IMR-90 (cell line): ENCODE results near the gene DDR1. TPM values are rescaled to one million over a fixed set of nuclear protein-coding genes. Genes with fewer than 3 reads are reported as not detected.

Source experiments
- ATAC-seq: fragments of 200-7000 bp; cut with Tn5 transposase; 2 replicates; pipeline ENCODE4 v1.9.1; 2020; ENCODE audit warnings: low read depth, mild to moderate bottlenecking, moderate library complexity
- BruUV-seq: library from RNA; stranded (reverse); fragments of 400-500 nt; replicated peaks from 2 replicates; lab custom pipeline; 2021; lab: Mats Ljungman, UMichigan
- CTCF ChIA-PET: fragments of 300-600 bp; formaldehyde crosslinking; extraction: SDS; loops from one replicate; lab custom pipeline; 2021; ENCODE audit warnings: antibody characterized with exemption; lab: Yijun Ruan, JAX
- POLR2A ChIA-PET: fragments of 300-600 bp; sonication (Branson Sonifier 250); formaldehyde crosslinking; loops from one replicate; lab custom pipeline; 2022; ENCODE audit warnings: antibody characterized with exemption; ENCODE audit not compliant: unreplicated experiment; lab: Charles Lee
- DNase-seq: peaks from one replicate; pipeline ENCODE4 v3.0.0; 2013
- H2AFZ ChIP-seq: replicated peaks from 2 replicates; pipeline ENCODE3; 2013; ENCODE audit warnings: low read length, mild to moderate bottlenecking; ENCODE audit not compliant: poor library complexity
- H2AK5ac ChIP-seq: 2 replicates; pipeline ENCODE4 v1.6.1; 2013; ENCODE audit warnings: low read depth, low read length, inconsistent platforms
- H2AK9ac ChIP-seq: replicated peaks from 2 replicates; pipeline ENCODE3; 2013; ENCODE audit warnings: mild to moderate bottlenecking, low read depth, low read length, moderate library complexity; ENCODE audit not compliant: poor library complexity
- H2BK120ac ChIP-seq: 2 replicates; pipeline ENCODE4 v1.6.1; 2013; ENCODE audit warnings: low read depth, low read length, inconsistent platforms
- H2BK15ac ChIP-seq: 3 replicates; pipeline ENCODE4 v1.6.1; 2013; ENCODE audit warnings: low read depth, low read length, inconsistent platforms
- H2BK20ac ChIP-seq: 2 replicates; pipeline ENCODE4 v1.6.1; 2013; ENCODE audit warnings: low read depth, mild to moderate bottlenecking, inconsistent platforms, low read length, moderate library complexity
- H2BK5ac ChIP-seq: 2 replicates; pipeline ENCODE4 v1.6.1; 2013; ENCODE audit warnings: mild to moderate bottlenecking, low read depth, low read length, inconsistent platforms; ENCODE audit not compliant: poor library complexity, severe bottlenecking
- H3K14ac ChIP-seq: replicated peaks from 2 replicates; pipeline ENCODE4 v1.6.1; 2013; ENCODE audit warnings: low read depth, low read length, inconsistent platforms
- H3K18ac ChIP-seq: 2 replicates; pipeline ENCODE4 v1.6.1; 2013; ENCODE audit warnings: low read depth, low read length, control low read depth
- H3K23ac ChIP-seq: 2 replicates; pipeline ENCODE4 v1.6.1; 2013; ENCODE audit warnings: low read depth, low read length, inconsistent platforms
- H3K27ac ChIP-seq: 2 replicates; pipeline ENCODE4 v1.5.1; 2013; ENCODE audit warnings: mild to moderate bottlenecking, control low read depth, low read length; ENCODE audit not compliant: insufficient read depth
- H3K27me3 ChIP-seq: 2 replicates; pipeline ENCODE4 v1.6.1; 2013; ENCODE audit warnings: low read length; ENCODE audit not compliant: control insufficient read depth, insufficient read depth
- H3K36me3 ChIP-seq: 2 replicates; pipeline ENCODE4 v1.6.1; 2013; ENCODE audit warnings: low read length, mixed read lengths; ENCODE audit not compliant: control insufficient read depth, insufficient read depth
- H3K4ac ChIP-seq: 2 replicates; pipeline ENCODE4 v1.6.1; 2013; ENCODE audit warnings: low read depth, low read length, inconsistent platforms
- H3K4me1 ChIP-seq: 2 replicates; pipeline ENCODE4 v1.6.1; 2013; ENCODE audit warnings: low read length, mixed read lengths; ENCODE audit not compliant: control insufficient read depth, insufficient read depth
- H3K4me2 ChIP-seq: 2 replicates; pipeline ENCODE4 v1.6.1; 2013; ENCODE audit warnings: low read depth, mild to moderate bottlenecking, control low read depth, low read length, moderate library complexity
- H3K4me3 ChIP-seq: 2 replicates; pipeline ENCODE4 v1.5.1; 2013; ENCODE audit warnings: low read depth, mild to moderate bottlenecking, control low read depth, low read length, moderate library complexity; ENCODE audit not compliant: insufficient read depth
- H3K56ac ChIP-seq: 2 replicates; pipeline ENCODE4 v1.6.1; 2013; ENCODE audit warnings: low read length, inconsistent platforms; ENCODE audit not compliant: insufficient read depth; ENCODE audit errors: extremely low read depth
- H3K79me1 ChIP-seq, 2 experiments: 2 replicates each; pipeline ENCODE4 v1.6.1; 2013; ENCODE audit warnings: low read length in 2 of 2, inconsistent platforms in 1 of 2, low read depth in 1 of 2
- H3K9ac ChIP-seq: 2 replicates; pipeline ENCODE4 v1.6.1; 2013; ENCODE audit warnings: low read depth, low read length, control low read depth
- H3K9me1 ChIP-seq: 2 replicates; pipeline ENCODE4 v1.6.1; 2013; ENCODE audit warnings: low read length, inconsistent platforms; ENCODE audit not compliant: insufficient read depth
- H3K9me3 ChIP-seq: 2 replicates; pipeline ENCODE4 v1.6.1; 2013; ENCODE audit warnings: low read length; ENCODE audit not compliant: control insufficient read depth, insufficient read depth
- H4K20me1 ChIP-seq: 2 replicates; pipeline ENCODE4 v1.6.1; 2013; ENCODE audit warnings: low read length, inconsistent platforms; ENCODE audit not compliant: insufficient read depth
- H4K5ac ChIP-seq: 2 replicates; pipeline ENCODE4 v1.6.1; 2013; ENCODE audit warnings: mild to moderate bottlenecking, low read depth, low read length, control low read depth
- H4K8ac ChIP-seq, 2 experiments: 2 replicates each; pipeline ENCODE4 v1.6.1; 2013; ENCODE audit warnings: low read depth in 2 of 2, low read length in 2 of 2, control low read depth in 1 of 2, inconsistent platforms in 1 of 2
- H4K91ac ChIP-seq: 2 replicates; pipeline ENCODE4 v1.6.1; 2013; ENCODE audit warnings: low read depth, low read length, inconsistent platforms; ENCODE audit not compliant: insufficient read depth
- BHLHE40 ChIP-seq: fragments of 150-350 bp; IDR thresholded peaks from 2 replicates; pipeline ENCODE4 v1.6.1; 2016; ENCODE audit warnings: mild to moderate bottlenecking, low read depth, low read length
- CEBPB ChIP-seq: IDR thresholded peaks from 2 replicates; pipeline ENCODE4 v1.6.1; 2012; ENCODE audit warnings: low read depth, low read length, improper control_type of control experiment
- CHD1 ChIP-seq: IDR thresholded peaks from 2 replicates; pipeline ENCODE4 v1.6.1; 2012; ENCODE audit warnings: low read depth, low read length, improper control_type of control experiment
- CTCF ChIP-seq: conservative IDR thresholded peaks from 2 replicates; pipeline ENCODE4 v1.5.1; 2012; ENCODE audit warnings: mild to moderate bottlenecking, low read depth, low read length, improper control_type of control experiment
- ELK1 ChIP-seq: fragments of 150-350 bp; IDR thresholded peaks from 2 replicates; pipeline ENCODE4 v1.6.1; 2016; ENCODE audit warnings: low read depth, mild to moderate bottlenecking, low read length, moderate library complexity, borderline replicate concordance
- FOS ChIP-seq: fragments of 150-350 bp; IDR thresholded peaks from 2 replicates; pipeline ENCODE4 v1.6.1; 2016; ENCODE audit warnings: low read depth, low read length
- MAFK ChIP-seq: IDR thresholded peaks from 2 replicates; pipeline ENCODE4 v1.6.1; 2012; ENCODE audit warnings: low read depth, low read length, improper control_type of control experiment
- MAZ ChIP-seq: IDR thresholded peaks from 2 replicates; pipeline ENCODE4 v1.6.1; 2012; ENCODE audit warnings: low read depth, mild to moderate bottlenecking, low read length, improper control_type of control experiment, moderate library complexity, borderline replicate concordance
- MXI1 ChIP-seq: IDR thresholded peaks from 2 replicates; pipeline ENCODE4 v1.6.1; 2012; ENCODE audit warnings: low read depth, mild to moderate bottlenecking, low read length, moderate library complexity, borderline replicate concordance
- NFE2L2 ChIP-seq: fragments of 150-350 bp; IDR thresholded peaks from 2 replicates; pipeline ENCODE4 v1.6.1; 2016; ENCODE audit warnings: low read depth, mild to moderate bottlenecking, low read length
- POLR2A ChIP-seq: IDR thresholded peaks from 2 replicates; pipeline ENCODE4 v1.6.1; 2012; ENCODE audit warnings: mild to moderate bottlenecking, low read depth, low read length
- RAD21 ChIP-seq: IDR thresholded peaks from 2 replicates; pipeline ENCODE4 v1.6.1; 2012; ENCODE audit warnings: low read length, improper control_type of control experiment
- RCOR1 ChIP-seq: IDR thresholded peaks from 2 replicates; pipeline ENCODE4 v1.6.1; 2012; ENCODE audit warnings: mild to moderate bottlenecking, low read length, improper control_type of control experiment; ENCODE audit not compliant: insufficient replicate concordance
- RFX5 ChIP-seq: IDR thresholded peaks from 2 replicates; pipeline ENCODE4 v1.8.0; 2012; ENCODE audit warnings: low read depth, mild to moderate bottlenecking, low read length, moderate library complexity
- SMC3 ChIP-seq: fragments of 150-350 bp; IDR thresholded peaks from 2 replicates; pipeline ENCODE4 v1.6.1; 2016; ENCODE audit warnings: low read depth, mild to moderate bottlenecking, antibody characterized with exemption, low read length, moderate library complexity
- USF2 ChIP-seq: fragments of 150-350 bp; IDR thresholded peaks from 2 replicates; pipeline ENCODE4 v1.6.1; 2017; ENCODE audit warnings: mild to moderate bottlenecking, antibody characterized with exemption, low read length, low read depth
- WGBS, 2 experiments: methylation state at CpG; one replicate each; pipeline versions ENCODE4 v1.1.5 to v1.1.7; 2013; ENCODE audit warnings: missing lambda C conversion rate in 2 of 2; ENCODE audit not compliant: insufficient read length in 1 of 2; ENCODE audit errors: extremely low coverage in 2 of 2; 5-methylcytosine and 5-hydroxymethylcytosine counted together
- dilution Hi-C: fragments of 300-500 bp; cut with HindIII; formaldehyde crosslinking; loops from one replicate; pipeline ENCODE4 v1.14.3; 2018; ENCODE audit warnings: low sequenced_read_pairs; ENCODE audit not compliant: unreplicated experiment
- in situ Hi-C: fragments of 300-500 bp; cut with MboI; formaldehyde crosslinking; loops from 3 replicates; pipeline ENCODE4 v1.14.3; 2019; ENCODE audit warnings: low sequenced_read_pairs, inconsistent platforms, mixed read lengths
- intact Hi-C: fragments of 100-400 bp; cut with micrococcal nuclease; formaldehyde crosslinking; loops from 2 replicates; pipeline ENCODE4 v1.10.0; 2022
- polyA plus RNA-seq, 3 experiments: library from polyadenylated mRNA; depleted of rRNA; stranded (reverse); fragments of >200 nt; gene quantifications; 2 replicates each; pipeline ENCODE4 v1.2.3, GENCODE V29; 2012; ENCODE audit warnings: low replicate concordance in 1 of 3
- total RNA-seq: library from RNA; depleted of rRNA; stranded (reverse); fragments of >200 nt; gene quantifications from 2 replicates; pipeline ENCODE4 v1.2.3, GENCODE V29; 2012

Gene DDR1
- total and polyA plus RNA-seq, 2 of the 4 experiments (the other 2 are of a cell fraction), result 5.6 to 19.6 TPM

- no peak overlapping the region for H2BK120ac ChIP-seq
- in situ Hi-C loops, result loop anchor here (5.0 kb wide), 1 partner anchor 160 kb away; no protein-coding TSS in a partner anchor
- no peaks in the 10 kb centered on the region for H3K9me3 ChIP-seq
- H3K4ac ChIP-seq, result no peak overlapping the region
- no peak overlapping the region for H2AK5ac ChIP-seq
- no peak for TF ChIP-seq ELK1
- TF ChIP-seq CTCF, result no peak
- no peak for TF ChIP-seq RFX5
- TF ChIP-seq MAFK, result no peak
- no peak for TF ChIP-seq MXI1
- no peak for TF ChIP-seq CEBPB
- TF ChIP-seq POLR2A, result no peak
- no peak for TF ChIP-seq USF2
- no peak for TF ChIP-seq CHD1
- no peak for TF ChIP-seq RAD21
- no peak for TF ChIP-seq BHLHE40
- TF ChIP-seq RCOR1, result no peak
- TF ChIP-seq MAZ, result no peak
- TF ChIP-seq NFE2L2, result no peak
- TF ChIP-seq SMC3, result no peak
- TF ChIP-seq FOS, result no peak
- H2BK15ac ChIP-seq, result no peak overlapping the region; the same call in 2 of the 3 replicates
- no peak overlapping the region for H4K8ac ChIP-seq
- no peak overlapping the region for H3K9ac ChIP-seq
- no peak overlapping the region for H3K56ac ChIP-seq
- H3K18ac ChIP-seq, result no peak overlapping the region
- 88% methylated on average over 4 of the region's 8 CpGs; no CpG with 5 or more reads in 1 of the 2 experiments for WGBS, 2 experiments
- H4K91ac ChIP-seq, result no peak overlapping the region
- no peak overlapping the region for H3K14ac ChIP-seq
- intact Hi-C loops, result loop anchor here (10.0 kb wide), 1 partner anchor 277 kb away; no protein-coding TSS in a partner anchor
- peaks cover 36% of the 10 kb centered on the region for H3K36me3 ChIP-seq
- POLR2A ChIA-PET, result no interaction called here
- H3K23ac ChIP-seq, result no peak overlapping the region
- no peak overlapping the region for H2AK9ac ChIP-seq
- dilution Hi-C loops, result no loop called here
- H3K27ac ChIP-seq, result no peak overlapping the region
- no peak overlapping the region for H3K4me2 ChIP-seq
- no peaks in the 10 kb centered on the region for H3K27me3 ChIP-seq
- H2AFZ ChIP-seq, result no peak overlapping the region
- CTCF ChIA-PET, result interaction anchor here (3.1 kb wide), 1 partner anchor 153 kb away, joined by 12 read pairs; no protein-coding TSS in a partner anchor
- H3K79me1 ChIP-seq, result peaks cover 5 to 6% of the 10 kb centered on the region in 2 experiments; a peak in 1 of 4 replicates
- DNase-seq, result no peak
- no peaks in the 10 kb centered on the region for H3K9me1 ChIP-seq
- H3K4me3 ChIP-seq, result no peak overlapping the region
- no peak overlapping the region for H2BK20ac ChIP-seq
- ATAC-seq, result no peak
- BruUV-seq, result no TSS peak
- H3K4me1 ChIP-seq, result peaks cover 12% of the 10 kb centered on the region
- no peak overlapping the region for H4K5ac ChIP-seq
- no peak overlapping the region for H2BK5ac ChIP-seq
- H4K20me1 ChIP-seq, result no peaks in the 10 kb centered on the region
Measured at GRCh38 chr6:30917487-30917886, 33.2 kb downstream of the DDR1 start.
